ENCODE results near the gene CDK17. TPM values are rescaled to one million over a fixed set of nuclear protein-coding genes. Genes with fewer than 3 reads are reported as not detected.

The CDK17 gene
- total and polyA plus RNA-seq, 8 donors, result 4.3 to 15.1 (median 8.0) TPM

DNA sequence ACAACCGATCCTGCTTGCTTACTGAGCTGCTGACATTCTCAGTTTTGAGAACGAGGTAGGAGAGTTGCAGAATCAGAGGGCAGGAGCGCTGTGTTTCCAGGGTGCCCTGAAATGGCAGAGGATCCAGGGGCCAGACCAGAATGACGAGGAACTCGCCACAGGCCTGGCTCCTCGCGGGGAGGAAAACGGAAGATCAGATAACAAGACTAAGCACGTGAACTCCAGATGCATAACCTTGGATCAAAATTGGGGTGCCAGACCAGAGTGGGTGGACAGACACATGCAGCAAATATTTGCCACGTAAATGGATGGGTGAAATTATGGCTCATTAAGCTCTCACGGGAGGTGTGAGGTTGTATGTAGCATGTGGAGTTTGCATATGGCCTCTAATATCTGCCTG, 159.6 kb downstream of the CDK17 start:
- Histone ChIP-seq H3K36me3 (no peaks in the 10 kb centered on the region), H3K4me1 (no peaks in the 10 kb centered on the region), H3K4me3 (no peak overlapping the region), H3K27me3 (no peaks in the 10 kb centered on the region), H3K9me3 (no peaks in the 10 kb centered on the region), H3K27ac (no peak overlapping the region)
- DNase-seq (no peak), ATAC-seq (no peak), FAIRE-seq (no peak)
- intact Hi-C loops (cut with DNase I), result no loop called here
- TF ChIP-seq CTCF (IDR thresholded peaks at IDR 0.05), result no peak
- WGBS, 2 donors, result 73 to 74% methylated on average over 11 of the region's 11 CpGs

GRCh38 chr12:96239711-96240635, 160.3 kb downstream of the CDK17 start:
- Histone ChIP-seq H3K9me3 (no peaks in the 10 kb centered on the region), H3K27me3 (no peaks in the 10 kb centered on the region), H3K4me3 (no peak overlapping the region), H3K36me3 (no peaks in the 10 kb centered on the region), H3K27ac (no peak overlapping the region), H3K4me1 (no peaks in the 10 kb centered on the region)
- TF ChIP-seq CTCF (IDR thresholded peaks at IDR 0.05), result no peak
- ATAC-seq, result no peak
- intact Hi-C loops (cut with DNase I), result no loop called here
- WGBS, 2 donors, result 88 to 89% methylated on average over 18 of the region's 18 CpGs
- no peak for DNase-seq
- FAIRE-seq, result no peak

DNA sequence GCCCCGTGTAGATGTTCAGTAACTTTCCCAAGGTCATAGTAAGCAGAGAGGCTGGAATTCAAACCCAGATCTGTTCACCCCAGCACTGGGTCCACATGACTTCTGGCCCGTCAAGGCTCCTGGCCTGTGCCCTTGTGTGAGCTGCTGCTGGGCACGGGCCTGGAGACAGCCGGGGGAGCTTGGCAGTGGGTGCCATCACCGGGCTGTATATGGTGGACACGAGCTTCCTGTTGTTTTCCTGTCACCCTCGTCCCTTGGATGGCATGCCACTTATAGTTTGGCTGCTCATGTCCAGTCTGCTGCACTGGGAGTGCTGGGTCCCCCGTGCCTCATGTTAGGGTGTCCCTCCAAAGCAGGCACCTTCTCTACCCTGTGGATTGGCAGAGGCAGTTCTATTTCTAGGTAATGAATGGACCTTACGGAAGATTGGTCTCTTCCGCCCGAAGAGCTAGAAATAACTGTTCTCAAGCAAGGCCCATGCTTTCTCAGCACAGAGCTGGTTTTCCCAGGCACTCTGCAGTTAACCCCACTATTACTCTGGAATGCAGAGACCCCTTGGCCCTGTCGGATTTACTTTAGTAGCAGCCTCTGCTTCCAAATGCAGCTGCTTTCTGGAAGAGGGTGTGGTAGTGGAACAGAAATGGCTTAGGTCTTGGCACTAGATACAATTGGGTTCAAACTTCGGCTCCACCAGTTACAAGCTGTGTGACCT, 161.7 kb downstream of the CDK17 start:
- DNase-seq, result no peak
- intact Hi-C loops (cut with DNase I), result no loop called here
- Histone ChIP-seq H3K4me3 (no peak overlapping the region), H3K9me3 (no peaks in the 10 kb centered on the region), H3K27me3 (no peaks in the 10 kb centered on the region), H3K27ac (no peak overlapping the region), H3K4me1 (no peaks in the 10 kb centered on the region), H3K36me3 (no peaks in the 10 kb centered on the region)
- no peak for TF ChIP-seq CTCF (IDR thresholded peaks at IDR 0.05)
- 77 to 82% methylated on average over 13 of the region's 13 CpGs for WGBS, 2 donors
- no peak for ATAC-seq
- FAIRE-seq, result no peak

DNA sequence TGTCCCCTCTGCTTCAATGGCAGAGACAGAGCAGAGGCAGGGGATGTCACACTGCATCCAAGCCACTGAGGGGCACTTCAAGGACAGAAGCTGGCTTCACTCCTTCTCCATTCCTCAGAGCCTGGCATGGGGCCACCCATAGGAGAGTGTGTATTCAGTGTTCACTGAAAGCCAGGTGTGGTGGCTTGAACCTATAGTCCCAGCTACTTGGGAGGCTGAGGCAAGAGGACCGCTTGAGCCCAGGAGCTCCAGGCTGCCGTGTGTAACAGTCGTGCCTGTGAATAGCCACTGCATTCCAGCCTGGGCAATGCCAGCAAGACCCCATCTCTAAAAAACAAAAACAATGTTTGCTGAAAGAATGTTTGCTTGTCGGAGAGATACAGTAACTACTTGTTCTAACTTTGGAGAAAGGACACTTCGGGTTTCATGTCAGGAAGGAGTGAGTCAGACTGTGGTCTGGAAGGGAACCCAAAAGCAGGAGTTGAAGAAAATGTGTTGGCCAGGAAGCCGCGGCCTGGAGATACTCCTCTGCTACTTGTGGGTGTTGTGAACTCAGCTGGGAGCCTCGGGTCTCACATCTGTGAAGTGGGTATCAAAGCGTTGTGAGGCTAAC, 162.7 kb downstream of the CDK17 start:
- Histone ChIP-seq H3K27ac (peak overlapping the region in 2 of 4 donors; percentile 10 to 28), H3K9me3 (no peaks in the 10 kb centered on the region), H3K4me3 (no peak overlapping the region), H3K4me1 (no peaks in the 10 kb centered on the region), H3K36me3 (no peaks in the 10 kb centered on the region), H3K27me3 (no peaks in the 10 kb centered on the region)
- WGBS, 2 donors, result 79 to 82% methylated on average over 9 of the region's 9 CpGs
- peak in 3 of 4 donors; percentile 21 to 64 (median 34) for ATAC-seq
- peak in 1 of 6 donors; percentile 32 for DNase-seq
- intact Hi-C loops (cut with DNase I), result no loop called here
- TF ChIP-seq CTCF (IDR thresholded peaks at IDR 0.05), result no peak
- FAIRE-seq, result no peak
